Colonic mucosa (tissue), 4 donors: ENCODE results near the gene PHACTR3. TPM values are rescaled to one million over a fixed set of nuclear protein-coding genes. Genes with fewer than 3 reads are reported as not detected.

Experiments
- DNase-seq: peaks from one replicate; pipeline ENCODE4 v3.0.0-alpha.2; 2020
- H3K27ac ChIP-seq: fragments of 200-600 bp; one replicate; pipeline ENCODE4 v1.8.0; 2021
- H3K27me3 ChIP-seq: fragments of 200-600 bp; one replicate; pipeline ENCODE4 v1.8.0; 2021
- H3K36me3 ChIP-seq: fragments of 200-600 bp; one replicate; pipeline ENCODE4 v1.8.0; 2021
- H3K4me1 ChIP-seq: fragments of 200-600 bp; one replicate; pipeline ENCODE4 v1.8.0; 2021; ENCODE audit warnings: mild to moderate bottlenecking
- H3K4me3 ChIP-seq: fragments of 200-600 bp; one replicate; pipeline ENCODE4 v1.8.0; 2021
- H3K9ac ChIP-seq, 2 donors: one replicate each; pipeline ENCODE4 v1.7.0; 2013; ENCODE audit warnings: control low read depth in 2 of 2, low read depth in 2 of 2, low read length in 2 of 2
- H3K9me3 ChIP-seq: fragments of 200-600 bp; one replicate; pipeline ENCODE4 v1.8.0; 2021
- intact Hi-C: fragments of 100-400 bp; cut with DNase I; formaldehyde crosslinking; loops from one replicate; pipeline ENCODE4 v1.14.1; 2022
- total RNA-seq, 2 donors: library from RNA; stranded (reverse); fragmentation: NEBNext Ultra II Directional in 1 of 2; extraction: Animal tissue kit (Norgen Biotek cat#: 25700) in 1 of 2; gene quantifications; one replicate each; pipeline ENCODE4 v1.2.1, GENCODE V29; 2021
- TF ChIP-seq, protein P1 (sequence below): fragments of 200-600 bp; IDR thresholded peaks from one replicate; pipeline ENCODE4 v1.8.0; 2022; ENCODE audit warnings: antibody characterized with exemption, mild to moderate bottlenecking
- donor health status: healthy.
- donor health status: DM: no; HTN: no; CAD: no.
- donor health status: DM: no; HTN: no; CAD: no.

PHACTR3 gene
- total RNA-seq, 2 donors from 2014 or later, result 0.44 to 0.53 TPM

DNA sequence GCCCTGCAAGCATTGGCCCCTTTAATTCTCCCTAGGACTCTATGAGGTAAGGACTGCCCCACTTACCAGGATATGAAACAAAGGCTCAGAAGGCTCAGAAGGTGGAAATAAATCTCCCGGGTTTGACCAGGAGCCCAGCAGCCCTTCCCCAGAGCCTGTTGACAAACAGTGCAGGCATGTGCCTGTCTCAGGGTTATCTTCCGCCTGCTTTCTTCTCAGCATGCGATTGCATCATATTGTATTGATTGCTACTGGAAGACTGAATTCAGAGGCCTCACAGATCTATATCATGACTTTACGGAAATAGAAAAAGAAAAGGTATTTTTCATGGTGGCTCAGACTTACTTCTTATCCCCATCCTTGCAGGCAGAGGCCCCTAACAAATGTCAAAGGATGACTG, 92.7 kb downstream of the PHACTR3 start:
- intact Hi-C loops, result no loop called here
- Histone ChIP-seq H3K4me1 (no peaks in the 10 kb centered on the region), H3K4me3 (no peak overlapping the region), H3K27me3 (no peaks in the 10 kb centered on the region), H3K36me3 (no peaks in the 10 kb centered on the region), H3K27ac (no peak overlapping the region), H3K9ac (no peak overlapping the region), H3K9me3 (no peaks in the 10 kb centered on the region)
- TF ChIP-seq, protein P1, sequence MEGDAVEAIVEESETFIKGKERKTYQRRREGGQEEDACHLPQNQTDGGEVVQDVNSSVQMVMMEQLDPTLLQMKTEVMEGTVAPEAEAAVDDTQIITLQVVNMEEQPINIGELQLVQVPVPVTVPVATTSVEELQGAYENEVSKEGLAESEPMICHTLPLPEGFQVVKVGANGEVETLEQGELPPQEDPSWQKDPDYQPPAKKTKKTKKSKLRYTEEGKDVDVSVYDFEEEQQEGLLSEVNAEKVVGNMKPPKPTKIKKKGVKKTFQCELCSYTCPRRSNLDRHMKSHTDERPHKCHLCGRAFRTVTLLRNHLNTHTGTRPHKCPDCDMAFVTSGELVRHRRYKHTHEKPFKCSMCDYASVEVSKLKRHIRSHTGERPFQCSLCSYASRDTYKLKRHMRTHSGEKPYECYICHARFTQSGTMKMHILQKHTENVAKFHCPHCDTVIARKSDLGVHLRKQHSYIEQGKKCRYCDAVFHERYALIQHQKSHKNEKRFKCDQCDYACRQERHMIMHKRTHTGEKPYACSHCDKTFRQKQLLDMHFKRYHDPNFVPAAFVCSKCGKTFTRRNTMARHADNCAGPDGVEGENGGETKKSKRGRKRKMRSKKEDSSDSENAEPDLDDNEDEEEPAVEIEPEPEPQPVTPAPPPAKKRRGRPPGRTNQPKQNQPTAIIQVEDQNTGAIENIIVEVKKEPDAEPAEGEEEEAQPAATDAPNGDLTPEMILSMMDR, result no peak
- no peak for DNase-seq

DNA sequence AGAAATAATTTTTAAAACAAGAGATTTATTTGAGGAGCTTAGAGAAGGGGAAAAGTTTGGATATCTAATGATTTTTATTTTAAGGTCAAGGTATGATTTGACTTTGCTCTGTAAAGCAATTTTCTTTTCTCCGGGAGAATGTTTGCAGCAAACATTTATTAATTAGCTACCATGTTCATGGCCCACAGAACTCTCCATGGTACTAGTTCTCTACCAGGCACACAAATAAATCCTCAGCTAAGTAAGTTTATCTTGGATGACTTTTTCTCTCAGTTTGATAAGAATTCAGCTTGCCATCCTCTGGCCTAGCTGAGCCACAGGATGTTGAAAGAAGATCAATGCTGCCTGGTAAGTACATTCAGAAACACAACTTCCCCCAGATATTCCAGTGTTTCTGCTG, 94.3 kb downstream of the PHACTR3 start:
- H3K36me3 ChIP-seq, result no peaks in the 10 kb centered on the region
- H3K4me3 ChIP-seq, result no peak overlapping the region
- H3K9ac ChIP-seq, result no peak overlapping the region
- H3K27ac ChIP-seq, result no peak overlapping the region
- no peak for DNase-seq
- no peaks in the 10 kb centered on the region for H3K9me3 ChIP-seq
- no peaks in the 10 kb centered on the region for H3K27me3 ChIP-seq
- intact Hi-C loops, result no loop called here
- H3K4me1 ChIP-seq, result no peaks in the 10 kb centered on the region
- TF ChIP-seq, protein P1, result no peak

DNA sequence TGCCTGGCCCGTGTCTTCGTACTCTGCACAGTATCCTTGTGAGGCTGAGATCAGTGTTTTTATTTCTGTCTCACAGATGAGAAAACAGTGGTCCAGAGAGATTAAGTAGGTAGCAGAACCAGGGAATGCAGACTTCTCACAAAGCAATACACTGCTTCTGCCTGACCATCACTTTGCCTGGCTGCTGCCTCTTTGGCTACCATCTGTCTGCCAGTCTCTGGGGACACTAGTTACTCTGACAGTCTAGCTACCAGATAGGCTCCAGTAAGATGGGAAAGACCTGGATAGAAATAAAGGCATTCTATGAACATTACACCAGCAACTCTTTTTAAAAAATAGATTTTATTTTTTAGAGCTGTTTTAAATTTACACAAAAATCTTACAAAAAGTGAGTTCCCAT, 96.9 kb downstream of the PHACTR3 start:
- TF ChIP-seq, protein P1, result no peak
- Histone ChIP-seq H3K36me3 (no peaks in the 10 kb centered on the region), H3K27me3 (no peaks in the 10 kb centered on the region), H3K9ac (no peak overlapping the region), H3K4me3 (no peak overlapping the region), H3K27ac (no peak overlapping the region), H3K4me1 (no peaks in the 10 kb centered on the region), H3K9me3 (no peaks in the 10 kb centered on the region)
- intact Hi-C loops, result no loop called here
- no peak for DNase-seq

DNA sequence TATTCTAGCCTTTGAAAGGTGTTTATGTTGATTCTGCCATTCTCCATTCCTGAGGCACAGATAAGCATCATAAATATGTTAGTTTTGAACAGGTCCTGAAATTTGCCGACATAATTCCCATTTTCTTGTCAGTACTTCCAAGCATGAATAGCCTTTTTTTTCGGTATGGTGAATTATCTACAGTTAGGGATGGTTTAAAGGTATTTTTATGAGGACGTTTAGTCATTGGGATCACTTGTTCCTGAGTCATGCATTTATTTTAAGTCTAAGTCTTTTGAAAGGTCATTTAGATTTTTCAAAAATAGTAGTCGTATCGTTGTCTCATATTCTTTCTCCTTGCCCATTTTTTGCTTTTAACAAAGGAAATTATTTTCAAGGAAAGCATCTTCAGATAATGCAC, 98.7 kb downstream of the PHACTR3 start:
- Histone ChIP-seq H3K9me3 (no peaks in the 10 kb centered on the region), H3K27me3 (no peaks in the 10 kb centered on the region), H3K27ac (no peak overlapping the region), H3K4me1 (no peaks in the 10 kb centered on the region), H3K36me3 (no peaks in the 10 kb centered on the region), H3K4me3 (no peak overlapping the region), H3K9ac (no peak overlapping the region)
- TF ChIP-seq, protein P1, result no peak
- no peak for DNase-seq
- intact Hi-C loops, result no loop called here

DNA sequence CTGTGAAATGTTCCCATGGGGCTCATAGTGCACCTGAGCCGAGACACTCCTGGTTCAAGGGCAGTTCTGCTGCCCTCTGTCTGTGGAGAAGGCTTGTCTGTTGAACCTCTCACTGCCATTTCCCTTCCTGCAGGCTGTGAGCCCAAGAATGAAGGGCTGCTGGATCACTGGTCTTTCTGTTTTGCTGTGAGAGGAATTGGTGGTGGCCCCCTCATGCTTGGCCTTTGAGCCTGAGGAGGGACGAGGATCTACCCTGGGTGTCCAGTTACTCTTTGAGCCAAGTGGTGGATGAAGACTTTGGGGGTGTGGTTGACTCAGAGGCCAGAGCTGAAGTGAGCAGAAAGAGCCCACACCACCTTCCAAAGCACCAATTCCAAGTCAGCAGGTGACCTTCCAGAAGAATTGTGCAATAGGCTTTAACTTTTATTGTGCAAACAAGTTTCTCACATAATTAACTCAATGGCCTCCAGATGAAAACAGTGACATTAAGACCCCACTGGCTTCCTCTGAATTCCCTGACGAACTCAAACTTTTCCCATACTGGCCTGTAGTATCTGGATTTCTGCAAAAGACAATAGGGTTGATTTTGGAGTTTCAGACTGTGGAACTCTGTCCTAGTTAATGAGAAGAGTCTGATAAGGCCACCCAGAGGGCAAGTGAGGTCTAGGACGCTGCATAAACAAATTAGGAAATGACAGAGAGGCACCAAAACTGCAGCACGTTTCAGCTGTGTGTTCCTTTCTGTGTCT, 101.5 kb downstream of the PHACTR3 start:
- intact Hi-C loops, result no loop called here
- Histone ChIP-seq H3K9ac (no peak overlapping the region), H3K4me1 (no peaks in the 10 kb centered on the region), H3K9me3 (no peaks in the 10 kb centered on the region), H3K4me3 (no peak overlapping the region), H3K27me3 (no peaks in the 10 kb centered on the region), H3K27ac (no peak overlapping the region), H3K36me3 (no peaks in the 10 kb centered on the region)
- TF ChIP-seq, protein P1, result no peak
- DNase-seq, result no peak
